ENCODE measurements around the gene OTUD7B. TPM values are rescaled to one million over a fixed set of nuclear protein-coding genes. Genes with fewer than 3 reads are reported as not detected.
"Not testable (repeated sequence)": the region's sequence is repeated elsewhere in the genome, so short reads cannot be mapped to it uniquely, and the experiment has no call there.

OTUD7B gene
- total RNA-seq (2022) = 18.3 and 19.6 TPM in 2 replicates
- Bru-seq, nascent RNA = percentile 77 among the genes with signal in this experiment
- percentile 78 among the genes with signal in this experiment for BruChase-seq, experiment 1, labeled RNA remaining after a 2-hour chase
- percentile 76 among the genes with signal in this experiment for BruChase-seq, experiment 2, labeled RNA remaining after a 6-hour chase
- long read RNA-seq, partial matches to known transcripts = 3 of 8 reads
- long read RNA-seq, other reads (novel, unspliced or antisense) = 5 of 8 reads

GRCh38 chr1:150010393-150011115 is at the start of gene OTUD7B:
Gene OTUD7B (minus strand): TSS chr1:150010726. CDS start chr1:149977510, 33,216 bp downstream.
- intact Hi-C loops (cut with micrococcal nuclease; ENCODE audit: unreplicated experiment) = loop anchor here (2.0 kb wide), 1 partner anchor 40 kb away; no protein-coding TSS in a partner anchor
- H3K27me3 ChIP-seq (replicated peaks; ENCODE audit: control insufficient read depth, insufficient read depth, low read length) = no peaks in the 10 kb centered on the region
- no peak for TF ChIP-seq CTCF (IDR thresholded peaks at IDR 0.05; ENCODE audit: insufficient read depth in 1 of 2, low read depth in 1 of 2, low read length in 1 of 2, severe bottlenecking in 1 of 2, unreplicated experiment in 1 of 2)
- peaks cover 20% of the 10 kb centered on the region for H3K4me1 Mint-ChIP-seq (ENCODE audit: low read depth, unreplicated experiment)
- H3K4me3 ChIP-seq (ENCODE audit: low read depth, low read length) = peak within 1 kb of the TSS; percentile 79
- H3K27ac Mint-ChIP-seq (ENCODE audit: unreplicated experiment) = peak within 1 kb of the TSS; percentile 100
- H3K27me3 Mint-ChIP-seq (ENCODE audit: insufficient read depth, unreplicated experiment) = no peaks in the 10 kb centered on the region
- CTCF ChIA-PET = interaction anchor here (0.6 to 1.4 kb wide), 3 partner anchors 10 to 50 kb away, joined by 3 to 4 read pairs (median 3); no protein-coding TSS in a partner anchor
- DNase-seq = peak; percentile 87 to 92
- peaks cover 36% of the 10 kb centered on the region for H3K4me1 ChIP-seq
- H3K4me3 Mint-ChIP-seq (ENCODE audit: unreplicated experiment) = peak within 1 kb of the TSS; percentile 100
- no peaks in the 10 kb centered on the region for H3K9me3 Mint-ChIP-seq (ENCODE audit: unreplicated experiment)
- H3K36me3 ChIP-seq (ENCODE audit: control insufficient read depth, insufficient read depth, low read length) = no peaks in the 10 kb centered on the region
- BruUV-seq (replicated peaks) = no TSS peak
- POLR2A ChIA-PET = interaction anchor here (0.6 to 1.4 kb wide), 5 partner anchors 12 to 554 kb away, joined by 3 to 6 read pairs (median 4); partner anchors contain the start of gene PRPF3
- H3K9me3 ChIP-seq = no peaks in the 10 kb centered on the region
- peaks cover 24% of the 10 kb centered on the region for H3K36me3 Mint-ChIP-seq (ENCODE audit: insufficient read depth, unreplicated experiment)

GRCh38 chr1:150060260-150060659 is 49.7 kb upstream of the OTUD7B start:
- H3K4me1 ChIP-seq = no peaks in the 10 kb centered on the region
- H3K36me3 ChIP-seq (ENCODE audit: control insufficient read depth, insufficient read depth, low read length) = no peaks in the 10 kb centered on the region
- no peaks in the 10 kb centered on the region for H3K27me3 ChIP-seq (replicated peaks; ENCODE audit: control insufficient read depth, insufficient read depth, low read length)
- H3K4me1 Mint-ChIP-seq (ENCODE audit: low read depth, unreplicated experiment) = no peaks in the 10 kb centered on the region
- H3K36me3 Mint-ChIP-seq (ENCODE audit: insufficient read depth, unreplicated experiment) = no peaks in the 10 kb centered on the region
- CTCF ChIA-PET = no interaction called here
- no peak for TF ChIP-seq CTCF (IDR thresholded peaks at IDR 0.05; ENCODE audit: insufficient read depth in 1 of 2, low read depth in 1 of 2, low read length in 1 of 2, severe bottlenecking in 1 of 2, unreplicated experiment in 1 of 2)
- no peak for DNase-seq
- no peak overlapping the region for H3K27ac Mint-ChIP-seq (ENCODE audit: unreplicated experiment)
- POLR2A ChIA-PET = no interaction called here
- intact Hi-C loops (cut with micrococcal nuclease; ENCODE audit: unreplicated experiment) = no loop called here
- H3K9me3 ChIP-seq = no peaks in the 10 kb centered on the region
- BruUV-seq (replicated peaks) = no TSS peak
- no peaks in the 10 kb centered on the region for H3K27me3 Mint-ChIP-seq (ENCODE audit: insufficient read depth, unreplicated experiment)
- H3K4me3 ChIP-seq (ENCODE audit: low read depth, low read length) = no peak overlapping the region
- H3K9me3 Mint-ChIP-seq (ENCODE audit: unreplicated experiment) = no peaks in the 10 kb centered on the region
- no peak overlapping the region for H3K4me3 Mint-ChIP-seq (ENCODE audit: unreplicated experiment)

- Mint-ChIP-seq H3K27ac (ENCODE audit: unreplicated experiment) (no peak overlapping the region), H3K9me3 (ENCODE audit: unreplicated experiment) (no peaks in the 10 kb centered on the region), H3K4me3 (ENCODE audit: unreplicated experiment) (no peak overlapping the region), H3K27me3 (ENCODE audit: insufficient read depth, unreplicated experiment) (no peaks in the 10 kb centered on the region), H3K4me1 (ENCODE audit: low read depth, unreplicated experiment) (no peaks in the 10 kb centered on the region), H3K36me3 (ENCODE audit: insufficient read depth, unreplicated experiment) (no peaks in the 10 kb centered on the region)
- no peaks in the 10 kb centered on the region for H3K36me3 ChIP-seq (ENCODE audit: control insufficient read depth, insufficient read depth, low read length)
- H3K4me3 ChIP-seq (ENCODE audit: low read depth, low read length) = no peak overlapping the region
- no peak for DNase-seq
- H3K9me3 ChIP-seq = no peaks in the 10 kb centered on the region
- no peaks in the 10 kb centered on the region for H3K27me3 ChIP-seq (replicated peaks; ENCODE audit: control insufficient read depth, insufficient read depth, low read length)
- no TSS peak for BruUV-seq (replicated peaks)
- H3K4me1 ChIP-seq = no peaks in the 10 kb centered on the region
- no peak for TF ChIP-seq CTCF (IDR thresholded peaks at IDR 0.05; ENCODE audit: insufficient read depth in 1 of 2, low read depth in 1 of 2, low read length in 1 of 2, severe bottlenecking in 1 of 2, unreplicated experiment in 1 of 2)
- ChIA-PET CTCF (no interaction called here), POLR2A (no interaction called here)
- intact Hi-C loops (cut with micrococcal nuclease; ENCODE audit: unreplicated experiment) = no loop called here
Measured at GRCh38 chr1:150056407-150056806, 45.9 kb upstream of the OTUD7B start.

- H3K9me3 ChIP-seq; CTCF ChIA-PET; H3K9me3 Mint-ChIP-seq (ENCODE audit: unreplicated experiment); H3K4me3 ChIP-seq (ENCODE audit: low read depth, low read length); H3K4me1 Mint-ChIP-seq (ENCODE audit: low read depth, unreplicated experiment); H3K36me3 ChIP-seq (ENCODE audit: control insufficient read depth, insufficient read depth, low read length); H3K4me3 Mint-ChIP-seq (ENCODE audit: unreplicated experiment); H3K27me3 ChIP-seq (replicated peaks; ENCODE audit: control insufficient read depth, insufficient read depth, low read length); DNase-seq; H3K36me3 Mint-ChIP-seq (ENCODE audit: insufficient read depth, unreplicated experiment); intact Hi-C loops (cut with micrococcal nuclease; ENCODE audit: unreplicated experiment); H3K27ac Mint-ChIP-seq (ENCODE audit: unreplicated experiment); H3K4me1 ChIP-seq; H3K27me3 Mint-ChIP-seq (ENCODE audit: insufficient read depth, unreplicated experiment); BruUV-seq (replicated peaks): not testable (repeated sequence)
- POLR2A ChIA-PET = interaction anchor here (0.6 kb wide), 1 partner anchor 127 kb away, joined by 5 read pairs; no protein-coding TSS in a partner anchor
Measured at GRCh38 chr1:150055507-150055906, 45.0 kb upstream of the OTUD7B start.
